ELF-1 (cell line): ENCODE results near the gene GALNT10.

Experiments used
- DNase-seq: peaks from one replicate; pipeline ENCODE4 v3.0.0-alpha.2; 2016; ENCODE audit warnings: low read depth, low spot score

GALNT10 gene

DNA sequence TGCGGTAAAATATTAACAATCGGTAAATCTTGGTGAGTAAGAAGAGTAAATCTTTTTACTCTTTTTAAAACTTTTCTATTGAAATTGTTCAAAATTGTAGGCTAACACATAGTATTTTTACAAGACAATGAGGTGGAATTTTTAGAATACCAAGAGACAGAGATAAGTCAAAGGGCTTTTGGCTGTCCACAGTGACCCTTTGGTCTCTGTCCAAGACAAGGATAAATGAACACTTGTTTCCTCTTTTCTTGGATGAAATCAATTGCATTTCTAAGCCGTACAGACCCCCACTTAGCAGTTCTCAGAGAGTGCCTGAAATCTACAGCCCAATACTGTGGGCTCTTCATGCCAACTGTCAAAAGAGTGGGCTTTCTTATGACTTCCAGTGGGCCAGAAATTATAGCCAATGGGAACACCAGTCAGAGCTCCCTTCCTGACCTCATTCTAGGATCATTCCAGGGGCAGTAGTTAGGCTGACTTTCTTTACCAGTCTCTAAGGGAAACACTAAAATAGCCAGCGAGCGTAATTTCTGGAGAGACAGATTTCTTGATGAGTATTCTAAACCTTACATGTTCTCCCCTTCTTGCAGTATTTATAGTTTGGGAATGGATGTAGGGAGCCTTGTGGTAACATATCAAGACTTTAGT is 74.1 kb downstream of the GALNT10 start:
- no peak for DNase-seq

DNA sequence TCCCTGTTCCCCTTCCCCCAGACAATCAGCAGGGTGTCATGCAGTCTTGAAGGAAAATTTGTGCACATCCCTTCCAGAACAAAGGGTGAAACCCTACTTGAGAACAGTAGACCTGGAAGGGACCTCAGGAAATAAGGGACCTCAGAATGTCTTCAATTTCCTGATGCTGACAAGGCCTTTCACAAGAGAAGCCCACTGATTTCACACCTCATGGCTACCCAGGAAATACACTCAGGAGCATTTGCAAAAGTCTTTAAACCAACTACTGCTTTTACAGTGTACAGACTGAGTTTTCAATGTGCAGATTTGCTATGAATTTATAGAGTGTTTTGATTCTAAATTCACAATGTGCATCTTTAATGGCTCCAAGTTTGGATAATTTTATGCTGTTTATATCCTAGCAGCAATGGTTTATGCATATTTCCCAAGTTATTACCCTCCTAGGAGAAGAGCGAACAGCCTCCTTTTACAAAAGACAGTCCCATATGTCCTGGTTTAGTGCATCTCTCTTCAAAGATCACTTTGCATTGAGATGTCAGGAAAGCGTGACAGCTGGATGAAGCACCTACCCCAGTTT is 74.8 kb downstream of the GALNT10 start:
- DNase-seq = no peak

DNA sequence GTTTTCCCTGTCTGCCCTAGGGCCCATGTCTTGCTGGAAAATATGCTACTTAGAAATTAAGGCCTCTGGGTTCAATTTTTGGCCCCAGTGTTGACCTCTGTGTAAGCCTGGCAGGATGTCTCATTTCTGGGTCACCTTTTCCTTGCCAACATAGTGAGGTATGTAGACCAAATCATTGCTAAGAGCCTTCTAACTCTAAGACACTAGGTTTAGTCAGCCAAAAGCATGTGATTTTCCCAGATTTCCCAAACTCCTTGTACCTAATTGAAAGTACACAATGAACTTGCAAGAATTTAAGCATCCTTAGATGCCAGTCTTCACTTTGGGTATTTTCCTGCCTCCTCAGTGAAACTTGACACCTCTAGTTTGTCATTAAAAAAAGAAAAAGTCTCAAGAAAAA is 77.0 kb downstream of the GALNT10 start:
- no peak for DNase-seq

DNA sequence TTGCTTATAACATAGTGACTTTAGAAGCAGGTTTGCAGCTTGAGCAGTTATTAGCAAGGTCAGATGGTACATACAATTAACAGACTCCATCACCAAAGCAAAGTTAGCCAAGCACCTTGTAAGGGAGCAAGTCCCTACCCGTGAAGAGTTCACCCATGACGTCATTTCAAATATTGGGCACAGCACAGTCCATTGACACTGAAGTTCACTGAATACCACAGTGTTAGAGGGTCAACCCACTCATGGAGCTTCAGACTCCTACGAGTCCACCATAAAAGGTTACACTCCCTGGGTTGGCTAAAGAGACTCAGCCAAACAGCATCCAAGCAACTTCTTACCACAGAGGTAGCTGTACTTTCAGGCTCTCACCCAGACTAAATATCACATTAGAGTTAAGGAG is 77.5 kb downstream of the GALNT10 start:
- DNase-seq = no peak

DNA sequence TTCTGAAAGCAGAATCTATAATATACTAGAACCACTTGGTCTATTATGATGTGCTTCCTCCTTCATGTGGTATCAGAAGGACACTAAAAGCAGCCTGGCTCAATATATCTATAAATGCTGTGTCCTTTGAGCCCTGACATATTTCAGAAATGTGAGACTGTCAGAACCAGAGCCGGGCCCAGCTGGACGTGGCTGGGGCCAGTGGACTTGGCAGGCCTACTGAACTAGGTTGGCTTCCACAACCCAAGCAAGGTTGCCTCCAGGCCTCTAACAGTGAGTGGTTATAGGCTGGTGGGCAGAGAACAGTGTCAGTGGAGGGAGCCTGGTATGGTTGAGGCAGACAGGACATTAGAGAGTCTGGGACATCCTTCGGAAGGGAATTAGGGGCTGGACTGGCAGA is 78.9 kb downstream of the GALNT10 start:
- DNase-seq = no peak

DNA sequence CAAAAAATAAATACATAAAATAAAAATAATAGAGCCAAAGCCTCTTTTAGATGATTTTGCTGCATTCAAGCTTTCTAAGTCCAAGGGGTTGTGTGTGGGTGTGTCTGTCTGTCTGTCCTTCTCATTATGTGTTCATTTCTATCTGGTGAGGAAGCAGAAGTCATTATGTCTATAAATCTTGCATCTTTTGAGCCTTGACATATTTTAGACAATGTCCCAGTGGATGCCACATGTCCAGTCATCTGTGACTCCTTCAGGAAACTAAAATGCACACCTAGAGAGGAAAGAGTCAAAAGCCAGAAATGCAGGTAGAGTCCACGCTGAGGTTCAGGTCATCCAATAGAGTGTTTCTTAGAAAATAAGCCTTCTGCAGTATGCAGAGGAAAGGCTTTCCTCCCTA is 80.9 kb downstream of the GALNT10 start:
- DNase-seq = no peak

DNA sequence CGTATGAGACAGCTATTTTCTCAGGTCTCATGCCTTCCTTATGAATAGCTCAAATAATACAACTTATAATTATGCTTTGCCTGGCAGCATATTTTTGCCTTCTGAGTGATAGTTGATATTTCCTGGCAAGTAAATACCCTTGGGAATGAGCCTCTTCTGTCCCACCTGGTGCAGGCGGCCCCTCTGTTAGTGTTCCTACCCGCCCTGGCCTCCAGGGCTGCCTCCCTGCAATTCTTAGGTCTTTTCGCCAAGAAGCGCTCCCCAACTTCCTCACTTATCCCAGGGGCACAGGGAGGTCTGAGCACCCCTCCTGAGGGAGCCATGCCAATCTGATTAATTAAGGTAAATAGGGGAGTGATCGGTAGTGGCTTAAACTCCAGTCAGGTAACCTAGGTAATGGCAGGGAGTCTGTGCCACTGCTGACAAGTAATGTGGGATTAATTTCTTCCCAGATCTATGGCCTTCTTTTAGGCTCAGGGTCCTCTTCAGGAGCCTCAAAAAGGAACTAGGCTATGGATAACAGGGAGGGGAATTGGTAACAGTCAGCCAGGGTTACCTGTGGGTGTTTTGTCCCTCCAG is 81.5 kb downstream of the GALNT10 start:
- DNase-seq = no peak

DNA sequence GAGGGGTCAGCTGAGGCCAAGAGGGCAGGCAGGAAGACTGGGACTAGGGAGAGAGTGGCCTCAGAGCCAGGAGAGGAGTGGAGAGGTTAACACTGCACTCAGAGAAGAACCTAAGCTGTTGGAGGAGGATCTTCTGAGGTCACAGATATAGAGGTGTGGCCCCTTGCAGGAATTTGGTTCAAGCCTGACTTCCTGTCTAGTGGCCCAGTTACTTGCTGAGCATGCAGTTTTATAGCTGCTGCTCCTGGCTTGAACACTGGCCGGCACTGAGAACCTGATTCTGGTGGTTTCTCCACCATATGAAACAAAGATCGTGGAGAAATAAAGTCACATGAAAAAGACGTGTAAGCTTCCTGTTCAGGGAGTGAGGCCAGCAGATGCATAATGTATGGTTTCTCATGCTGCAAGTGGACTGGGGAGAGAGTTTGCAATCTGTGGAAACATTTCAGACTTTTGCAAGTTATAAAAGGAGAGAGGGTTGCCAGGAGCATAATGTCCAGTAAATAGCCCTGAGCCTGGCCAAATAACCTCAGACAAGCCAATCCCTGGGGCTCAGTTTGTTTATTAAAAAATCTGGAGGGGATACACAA is 82.6 kb downstream of the GALNT10 start:
- DNase-seq = peak; percentile 50

DNA sequence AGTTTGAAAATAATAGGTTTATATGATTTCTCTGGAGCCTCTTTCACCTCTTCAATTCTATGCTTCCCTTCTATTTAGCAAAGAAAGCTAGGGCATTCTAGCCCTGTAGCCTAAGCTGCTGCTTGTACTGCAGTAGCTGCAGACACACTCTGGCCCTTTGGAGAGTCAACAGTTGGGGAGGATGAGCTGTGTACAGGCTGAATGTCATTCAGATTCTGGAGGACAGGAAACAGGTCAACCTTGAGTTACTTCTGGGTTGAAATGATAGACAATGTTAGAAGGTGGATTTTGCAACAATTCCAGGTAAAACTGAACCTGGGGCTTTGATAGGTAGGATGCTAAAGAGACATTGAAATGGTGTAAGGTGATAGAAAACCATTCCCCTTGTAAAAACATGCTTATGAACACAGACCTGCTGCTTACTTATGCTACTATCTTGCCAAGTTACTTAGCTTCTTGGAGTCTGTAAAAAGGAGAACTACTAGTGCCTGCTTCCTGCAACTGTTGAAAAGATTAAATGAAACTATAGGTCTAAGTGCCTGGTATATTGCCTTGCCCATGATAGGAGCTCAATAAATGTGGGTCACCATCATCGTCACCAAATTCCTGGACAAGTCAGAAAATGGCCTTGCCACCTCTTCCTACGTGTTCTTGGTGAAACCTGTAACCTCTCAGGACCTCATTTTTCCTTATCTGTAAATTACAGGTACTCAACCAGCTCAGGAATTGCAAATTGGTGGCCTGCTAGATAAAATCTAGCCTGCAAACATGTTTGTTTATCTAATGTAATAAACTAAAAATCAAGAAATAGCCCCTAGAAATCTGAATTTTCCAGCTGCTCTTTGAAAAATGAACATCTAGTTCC is 83.7 kb downstream of the GALNT10 start:
- no peak for DNase-seq

DNA sequence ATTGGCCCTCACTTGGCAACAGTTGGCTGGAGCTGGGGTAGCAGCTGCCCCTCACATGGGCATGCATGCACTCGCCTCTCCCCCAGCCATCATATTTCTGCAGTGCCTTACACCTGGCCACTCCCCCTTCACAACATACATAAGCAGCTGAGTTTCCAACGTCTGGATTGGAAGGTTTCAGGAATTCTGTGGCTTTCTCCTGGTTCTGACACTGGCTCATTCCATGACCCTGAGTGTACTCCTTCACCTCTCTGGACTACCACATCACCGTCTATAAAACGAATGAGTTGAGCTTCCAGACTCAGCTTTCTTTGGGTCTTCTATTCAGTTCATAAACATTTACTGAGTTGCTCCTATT is 84.3 kb downstream of the GALNT10 start:
- no peak for DNase-seq

DNA sequence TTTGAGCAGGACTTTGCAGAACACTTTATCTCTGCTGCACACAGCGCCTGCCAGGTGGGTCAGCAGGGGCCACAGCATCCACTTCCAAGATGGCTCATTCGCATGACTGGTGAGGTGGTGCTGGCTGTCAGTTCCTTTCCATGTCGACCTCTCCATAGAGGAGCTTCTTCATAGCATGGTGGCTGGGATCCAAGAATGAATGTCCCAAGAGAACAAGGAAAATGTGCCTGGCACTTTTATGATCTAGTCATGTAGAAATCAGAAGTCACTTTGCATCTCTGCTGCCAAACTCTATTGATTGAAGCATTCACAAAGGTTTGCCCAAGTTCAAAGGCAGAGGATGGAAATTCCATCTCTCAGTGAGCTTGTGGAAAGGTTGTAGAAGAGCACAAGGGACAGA is 85.0 kb downstream of the GALNT10 start:
- DNase-seq = no peak

DNA sequence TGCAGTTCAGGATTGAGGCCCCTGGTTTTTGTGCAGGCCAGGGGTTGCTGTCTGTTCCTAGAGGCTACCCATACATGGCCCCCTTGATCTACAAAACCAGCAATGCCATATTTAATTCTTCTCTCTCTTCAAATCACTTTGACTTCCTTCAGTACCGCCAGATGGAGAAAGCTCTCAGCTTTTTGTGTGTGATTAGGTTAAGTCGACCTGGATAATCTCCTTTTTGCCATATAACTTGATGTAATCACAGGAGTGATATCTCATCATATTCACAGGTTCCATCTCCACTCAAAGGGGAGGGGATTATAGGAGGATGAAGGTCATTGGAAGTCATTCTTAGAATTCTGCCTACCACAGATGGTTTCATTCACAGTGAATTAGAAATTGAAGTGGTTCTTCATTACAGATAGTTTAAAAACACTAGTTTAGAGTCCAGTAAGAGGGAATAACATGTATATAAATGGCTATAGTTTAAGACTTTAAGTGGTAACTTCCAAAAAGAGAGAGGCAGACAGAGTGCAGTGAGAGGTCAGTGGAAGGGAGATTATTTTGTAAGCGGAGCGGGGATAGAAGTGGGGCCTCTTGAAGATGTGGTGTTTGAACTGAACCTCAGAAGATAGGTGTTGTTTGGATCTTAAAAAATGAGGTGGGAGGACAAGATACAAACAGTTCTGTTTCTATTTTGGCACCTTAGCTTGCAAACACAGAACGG is 85.9 kb downstream of the GALNT10 start:
- DNase-seq = no peak

DNA sequence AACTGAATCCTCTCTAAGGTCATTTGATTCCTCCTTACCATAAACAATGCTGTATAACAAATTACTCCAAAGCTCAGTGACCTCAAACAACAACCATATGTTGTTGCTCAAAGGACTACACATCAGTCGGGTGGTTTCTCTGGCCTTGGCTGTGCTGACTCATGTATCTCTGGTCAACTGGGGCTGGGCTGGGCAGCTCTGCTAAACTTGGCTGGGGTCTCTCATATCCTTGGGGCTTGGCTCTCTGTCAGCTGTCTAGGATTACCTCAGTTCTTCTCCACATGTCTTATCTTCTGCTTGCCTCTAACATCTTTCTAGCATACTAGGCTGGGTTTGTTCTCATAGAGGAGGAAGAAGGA is 86.4 kb downstream of the GALNT10 start:
- no peak for DNase-seq

DNA sequence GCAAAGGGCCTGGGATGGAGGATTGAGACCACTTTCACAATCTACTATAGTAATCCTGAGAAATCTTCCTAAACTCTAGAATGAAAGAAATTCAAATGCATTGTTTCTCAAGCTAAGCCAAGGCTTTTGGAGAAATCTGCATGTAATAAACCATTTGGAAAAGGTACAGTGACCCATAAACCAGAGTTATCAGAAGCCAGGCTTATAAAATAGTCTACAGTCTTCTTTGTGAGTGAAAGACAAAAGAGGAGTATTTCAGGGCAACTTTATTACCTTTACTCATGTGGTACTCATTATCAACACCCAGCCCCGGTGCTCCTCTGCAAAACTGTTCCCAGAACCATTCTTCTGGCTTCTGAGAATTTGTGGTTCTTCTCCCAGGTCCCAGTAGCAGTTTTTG is 87.0 kb downstream of the GALNT10 start:
- no peak for DNase-seq

DNA sequence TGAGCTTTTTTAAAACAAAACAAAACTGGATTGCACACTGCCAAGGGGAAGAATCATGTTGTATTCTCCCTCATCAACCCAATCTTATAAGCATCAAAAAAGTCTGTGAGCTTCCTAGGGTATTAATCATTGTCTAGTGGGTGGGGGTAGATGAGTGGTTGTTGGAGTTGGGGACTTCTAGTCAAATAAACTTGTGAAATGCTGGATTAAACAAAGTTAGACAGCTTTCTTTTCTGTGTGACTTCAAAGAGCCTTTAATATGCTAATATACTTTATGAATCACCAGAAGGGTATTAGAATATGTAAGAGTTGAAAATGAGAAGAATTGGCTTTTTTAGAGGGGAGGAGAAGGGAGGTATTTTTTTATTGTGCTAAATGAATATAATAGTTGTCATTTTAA is 87.7 kb downstream of the GALNT10 start:
- DNase-seq = no peak

DNA sequence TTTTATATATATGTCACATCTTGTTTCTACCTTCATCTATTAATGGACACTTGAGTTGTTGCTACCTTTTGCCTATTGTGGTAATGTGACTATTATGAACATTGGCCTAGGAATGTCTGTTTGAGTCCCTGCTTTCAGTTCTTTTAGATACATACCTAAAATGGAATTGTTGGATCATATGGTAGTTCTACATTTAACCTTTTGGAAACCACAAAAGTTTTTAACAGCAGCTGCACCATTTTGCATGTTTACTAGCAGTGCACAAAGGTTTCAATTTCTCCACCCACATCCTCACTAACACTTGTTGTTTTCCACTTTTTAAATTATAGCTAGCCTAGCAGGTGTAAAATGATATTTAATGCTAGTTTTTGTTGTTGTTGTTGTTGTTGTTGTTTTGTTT is 88.4 kb downstream of the GALNT10 start:
- DNase-seq = no peak

DNA sequence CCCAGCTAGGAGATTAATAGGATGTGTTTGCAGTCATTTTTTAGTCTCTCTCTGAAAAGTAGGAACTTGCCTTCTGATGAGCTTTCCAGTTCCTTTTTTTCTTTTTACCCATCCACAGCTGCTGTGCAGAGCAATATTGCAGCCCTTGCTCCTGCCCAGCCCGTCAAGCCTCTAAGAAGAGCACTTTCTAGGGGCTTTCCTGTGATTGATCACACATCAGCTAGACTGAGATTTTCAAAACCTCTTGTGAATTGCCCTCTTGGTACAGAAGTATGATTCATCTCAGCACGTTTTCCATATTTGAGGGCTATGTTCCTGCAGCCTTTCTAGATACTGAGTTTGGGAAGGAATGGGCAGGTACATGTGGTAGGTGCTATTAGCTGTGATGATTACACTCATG is 93.9 kb downstream of the GALNT10 start:
- DNase-seq = no peak

DNA sequence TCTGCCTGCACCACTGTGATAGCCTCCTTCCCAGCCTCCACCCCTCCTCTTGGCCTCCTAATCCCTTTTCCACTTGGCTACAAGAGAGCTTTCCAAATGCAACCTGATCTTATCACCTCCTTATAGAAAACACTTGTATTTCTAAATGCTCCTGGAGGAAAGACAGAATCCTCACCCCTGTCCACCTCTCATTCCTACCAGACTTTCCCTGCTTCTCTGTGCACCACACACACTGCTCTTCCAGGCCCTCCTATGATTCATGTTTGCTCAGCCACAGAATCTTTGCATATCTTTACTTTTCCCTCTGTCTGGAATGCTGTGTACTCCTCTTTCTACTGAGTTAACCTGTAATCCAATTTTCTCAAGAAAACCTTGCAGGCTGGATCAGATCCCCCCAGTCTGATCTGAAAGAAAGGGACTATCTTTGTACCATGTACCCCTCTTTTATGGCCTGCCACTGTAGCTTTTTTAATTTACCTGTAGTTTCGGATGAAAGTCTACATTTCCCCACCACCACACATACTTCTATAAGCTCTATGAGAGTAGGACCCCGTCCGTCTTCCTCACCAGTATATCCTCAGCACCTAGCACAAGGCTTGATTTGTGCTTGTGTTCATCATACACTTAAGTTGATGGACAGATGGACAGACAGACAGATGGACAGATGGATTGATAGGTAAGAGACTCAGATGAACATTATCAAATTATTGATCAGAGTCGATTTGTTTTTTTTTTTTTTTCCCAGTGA is 95.3 kb downstream of the GALNT10 start:
- DNase-seq = peak; percentile 16

DNA sequence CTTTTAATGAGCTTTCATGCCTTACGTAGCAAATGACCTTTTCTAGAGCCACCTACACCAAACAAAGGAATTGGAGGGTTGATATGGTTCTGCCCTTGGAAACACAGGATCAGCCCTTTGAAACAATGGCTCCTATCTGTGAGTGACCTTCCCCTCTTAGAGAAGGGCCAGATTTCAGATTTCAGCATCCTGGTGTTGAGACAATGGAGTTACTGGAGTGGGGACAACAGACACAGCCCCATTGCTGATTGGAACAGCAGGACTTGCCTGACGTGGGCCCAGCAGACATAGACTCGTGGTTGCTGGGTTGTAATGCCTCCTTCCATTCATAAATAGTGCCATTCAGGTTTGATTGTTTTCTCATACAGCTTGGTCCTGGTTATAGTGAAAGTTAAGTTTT is 96.0 kb downstream of the GALNT10 start:
- DNase-seq = no peak

DNA sequence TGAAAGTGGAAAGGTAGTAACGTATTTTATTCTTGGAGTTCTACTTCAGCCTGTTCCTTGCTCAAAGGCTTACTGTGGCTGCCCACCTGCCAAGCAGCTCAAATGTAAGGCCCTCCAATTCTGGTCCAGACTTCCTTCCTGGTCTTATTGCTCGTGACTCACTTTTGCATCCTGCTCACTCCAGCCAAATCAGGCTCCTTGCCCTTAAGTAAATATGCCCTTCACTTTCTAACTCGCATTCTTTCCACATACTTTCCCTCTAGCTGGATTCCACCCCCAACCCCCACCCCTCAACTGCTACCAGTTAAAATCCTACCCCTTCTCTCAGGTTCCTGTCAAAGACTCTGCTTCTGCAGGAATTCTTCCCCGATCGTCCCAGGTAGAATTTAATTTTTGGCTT is 96.6 kb downstream of the GALNT10 start:
- DNase-seq = peak; percentile 64

DNA sequence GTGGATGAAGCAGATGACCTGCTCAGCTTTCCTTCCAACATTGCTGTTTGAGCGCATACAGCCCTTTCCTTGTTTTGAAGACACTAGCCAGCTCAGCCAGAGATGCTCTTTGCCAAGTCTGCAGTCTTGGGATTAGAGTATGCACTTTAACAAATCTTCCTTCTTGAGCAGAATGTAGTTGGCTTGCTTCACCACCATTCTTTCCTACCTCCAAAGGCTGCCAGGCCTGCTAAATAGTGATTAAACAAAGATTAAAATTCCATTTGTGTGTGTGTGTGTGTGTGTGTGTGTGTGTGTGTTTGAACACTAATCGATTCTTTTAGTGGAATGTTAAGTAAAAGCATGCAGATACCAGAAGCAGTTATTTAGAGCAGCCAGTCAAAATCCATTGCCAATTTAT is 97.6 kb downstream of the GALNT10 start:
- DNase-seq = no peak
